ENCODE data around the gene PARK7. TPM values are rescaled to one million over a fixed set of nuclear protein-coding genes. Genes with fewer than 3 reads are reported as not detected.
A peak's percentile ranks its signal among the peaks of the same experiment; 100 is the strongest.

Gene PARK7
- total RNA-seq, 1 experiment from 2014 or later, result 207 TPM

- no peak overlapping the region for H3K4me3 Mint-ChIP-seq (ENCODE audit: low read depth, unreplicated experiment)
- intact Hi-C loops (cut with micrococcal nuclease; ENCODE audit: unreplicated experiment), result no loop called here
- CTCF ChIA-PET, result interaction anchor here (1.0 kb wide), 1 partner anchor 343 kb away, joined by 3 read pairs; no protein-coding TSS in a partner anchor
- H3K36me3 Mint-ChIP-seq (ENCODE audit: insufficient read depth, unreplicated experiment), result peaks cover 40% of the 10 kb centered on the region
- H3K27me3 Mint-ChIP-seq (ENCODE audit: unreplicated experiment), result no peaks in the 10 kb centered on the region
- no peak for DNase-seq
- no peaks in the 10 kb centered on the region for H3K9me3 Mint-ChIP-seq (ENCODE audit: low read depth, unreplicated experiment)
- H3K4me1 Mint-ChIP-seq (ENCODE audit: low read depth, unreplicated experiment), result peaks cover 8% of the 10 kb centered on the region
- TF ChIP-seq, protein P1, sequence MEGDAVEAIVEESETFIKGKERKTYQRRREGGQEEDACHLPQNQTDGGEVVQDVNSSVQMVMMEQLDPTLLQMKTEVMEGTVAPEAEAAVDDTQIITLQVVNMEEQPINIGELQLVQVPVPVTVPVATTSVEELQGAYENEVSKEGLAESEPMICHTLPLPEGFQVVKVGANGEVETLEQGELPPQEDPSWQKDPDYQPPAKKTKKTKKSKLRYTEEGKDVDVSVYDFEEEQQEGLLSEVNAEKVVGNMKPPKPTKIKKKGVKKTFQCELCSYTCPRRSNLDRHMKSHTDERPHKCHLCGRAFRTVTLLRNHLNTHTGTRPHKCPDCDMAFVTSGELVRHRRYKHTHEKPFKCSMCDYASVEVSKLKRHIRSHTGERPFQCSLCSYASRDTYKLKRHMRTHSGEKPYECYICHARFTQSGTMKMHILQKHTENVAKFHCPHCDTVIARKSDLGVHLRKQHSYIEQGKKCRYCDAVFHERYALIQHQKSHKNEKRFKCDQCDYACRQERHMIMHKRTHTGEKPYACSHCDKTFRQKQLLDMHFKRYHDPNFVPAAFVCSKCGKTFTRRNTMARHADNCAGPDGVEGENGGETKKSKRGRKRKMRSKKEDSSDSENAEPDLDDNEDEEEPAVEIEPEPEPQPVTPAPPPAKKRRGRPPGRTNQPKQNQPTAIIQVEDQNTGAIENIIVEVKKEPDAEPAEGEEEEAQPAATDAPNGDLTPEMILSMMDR (IDR thresholded peaks at IDR 0.05; ENCODE audit: unreplicated experiment), result no peak
- BruUV-seq (replicated peaks), result no TSS peak
- no peak overlapping the region for H3K27ac Mint-ChIP-seq (ENCODE audit: unreplicated experiment)
Measured at GRCh38 chr1:7971024-7971423, 9.5 kb downstream of the PARK7 start.

- Mint-ChIP-seq H3K4me1 (ENCODE audit: low read depth, unreplicated experiment) (peaks cover under 1% of the 10 kb centered on the region), H3K4me3 (ENCODE audit: low read depth, unreplicated experiment) (no peak overlapping the region), H3K27ac (ENCODE audit: unreplicated experiment) (no peak overlapping the region), H3K9me3 (ENCODE audit: low read depth, unreplicated experiment) (no peaks in the 10 kb centered on the region), H3K27me3 (ENCODE audit: unreplicated experiment) (no peaks in the 10 kb centered on the region), H3K36me3 (ENCODE audit: insufficient read depth, unreplicated experiment) (peaks cover 32% of the 10 kb centered on the region)
- CTCF ChIA-PET, result interaction anchor here (0.6 kb wide), 1 partner anchor 244 kb away, joined by 6 read pairs; no protein-coding TSS in a partner anchor
- no peak for DNase-seq
- no TSS peak for BruUV-seq (replicated peaks)
- intact Hi-C loops (cut with micrococcal nuclease; ENCODE audit: unreplicated experiment), result no loop called here
- TF ChIP-seq, protein P1 (IDR thresholded peaks at IDR 0.05; ENCODE audit: unreplicated experiment), result no peak
Measured at GRCh38 chr1:7972285-7972684, 10.8 kb downstream of the PARK7 start.

DNA sequence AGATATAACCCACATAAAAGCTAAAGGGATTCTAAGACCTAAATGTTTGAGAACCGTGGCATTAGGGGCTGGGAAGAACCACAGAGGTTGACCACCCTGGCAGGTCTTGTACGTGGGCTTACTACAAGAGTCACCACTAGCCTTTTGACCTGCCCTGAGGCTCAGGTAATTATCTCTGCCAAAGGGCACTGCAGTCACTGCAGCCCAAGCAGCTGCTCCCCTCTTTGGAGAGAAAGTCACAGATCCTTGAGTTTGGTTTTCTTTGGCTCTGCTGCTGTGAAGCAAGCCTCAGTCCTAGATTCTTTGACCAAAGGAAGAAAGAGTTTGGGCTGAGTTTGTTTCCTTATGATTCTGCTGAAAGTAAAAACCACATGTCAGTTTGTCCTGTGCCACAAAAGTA lies 11.6 kb downstream of the PARK7 start:
- CTCF ChIA-PET, result no interaction called here
- no peaks in the 10 kb centered on the region for H3K9me3 Mint-ChIP-seq (ENCODE audit: low read depth, unreplicated experiment)
- no TSS peak for BruUV-seq (replicated peaks)
- no peak overlapping the region for H3K27ac Mint-ChIP-seq (ENCODE audit: unreplicated experiment)
- TF ChIP-seq, protein P1 (IDR thresholded peaks at IDR 0.05; ENCODE audit: unreplicated experiment), result no peak
- no peaks in the 10 kb centered on the region for H3K4me1 Mint-ChIP-seq (ENCODE audit: low read depth, unreplicated experiment)
- H3K27me3 Mint-ChIP-seq (ENCODE audit: unreplicated experiment), result no peaks in the 10 kb centered on the region
- no peak overlapping the region for H3K4me3 Mint-ChIP-seq (ENCODE audit: low read depth, unreplicated experiment)
- intact Hi-C loops (cut with micrococcal nuclease; ENCODE audit: unreplicated experiment), result no loop called here
- H3K36me3 Mint-ChIP-seq (ENCODE audit: insufficient read depth, unreplicated experiment), result peaks cover 32% of the 10 kb centered on the region
- DNase-seq, result no peak

GRCh38 chr1:7975212-7975865 lies 13.8 kb downstream of the PARK7 start:
- no peak overlapping the region for H3K4me3 Mint-ChIP-seq (ENCODE audit: low read depth, unreplicated experiment)
- peaks cover 29% of the 10 kb centered on the region for H3K36me3 Mint-ChIP-seq (ENCODE audit: insufficient read depth, unreplicated experiment)
- no peaks in the 10 kb centered on the region for H3K4me1 Mint-ChIP-seq (ENCODE audit: low read depth, unreplicated experiment)
- H3K27ac Mint-ChIP-seq (ENCODE audit: unreplicated experiment), result no peak overlapping the region
- H3K9me3 Mint-ChIP-seq (ENCODE audit: low read depth, unreplicated experiment), result no peaks in the 10 kb centered on the region
- DNase-seq, result peak; percentile 83
- CTCF ChIA-PET, result interaction anchor here (0.5 to 1.5 kb wide), 11 partner anchors 14 to 737 kb away, joined by 3 to 10 read pairs (median 4); partner anchors contain the start of gene PARK7
- TF ChIP-seq, protein P1 (IDR thresholded peaks at IDR 0.05; ENCODE audit: unreplicated experiment), result peak; percentile 88
- H3K27me3 Mint-ChIP-seq (ENCODE audit: unreplicated experiment), result no peaks in the 10 kb centered on the region
- intact Hi-C loops (cut with micrococcal nuclease; ENCODE audit: unreplicated experiment), result no loop called here
- no TSS peak for BruUV-seq (replicated peaks)

Data from Calu3 (cell line).